Lower lobe of right lung (tissue), 2 donors: ENCODE measurements around the gene COL2A1. TPM values are rescaled to one million over a fixed set of nuclear protein-coding genes. Genes with fewer than 3 reads are reported as not detected.

Experiments used
- ATAC-seq, 2 donors: fragments of 200-7000 bp; cut with Tn5 transposase; one replicate each; pipeline ENCODE4 v1.9.1; 2020 to 2022; ENCODE audit warnings: mild to moderate bottlenecking in 2 of 2, moderate library complexity in 2 of 2
- DNase-seq: peaks from one replicate; pipeline ENCODE4 v3.0.0-alpha.2; 2020
- H3K27ac ChIP-seq: fragments of 200-600 bp; one replicate; pipeline ENCODE4 v1.8.0; 2022
- H3K27me3 ChIP-seq: fragments of 200-600 bp; one replicate; pipeline ENCODE4 v1.8.0; 2022; ENCODE audit warnings: low read depth
- H3K36me3 ChIP-seq: fragments of 200-600 bp; one replicate; pipeline ENCODE4 v1.8.0; 2022; ENCODE audit warnings: mild to moderate bottlenecking
- H3K4me1 ChIP-seq: fragments of 200-600 bp; one replicate; pipeline ENCODE4 v1.8.0; 2022
- H3K4me3 ChIP-seq: fragments of 200-600 bp; one replicate; pipeline ENCODE4 v1.8.0; 2022; ENCODE audit warnings: mild to moderate bottlenecking
- H3K9me3 ChIP-seq: fragments of 200-600 bp; one replicate; pipeline ENCODE4 v1.8.0; 2022
- intact Hi-C: fragments of 100-400 bp; cut with DNase I; formaldehyde crosslinking; loops from one replicate; pipeline ENCODE4 v1.11.0; 2022
- total RNA-seq: library from RNA; stranded (reverse); fragmentation: NEBNext Ultra II Directional; extraction: Animal tissue kit (Norgen Biotek cat#: 25700); gene quantifications from one replicate; pipeline ENCODE4 v1.2.1, GENCODE V29; 2021
- TF ChIP-seq, protein P1 (sequence below): fragments of 200-600 bp; IDR thresholded peaks from one replicate; pipeline ENCODE4 v1.8.0; 2022; ENCODE audit warnings: antibody characterized with exemption, mild to moderate bottlenecking
- donor health status: DM: no; HTN: yes; CAD: no; lungs with severe emphysema.

The COL2A1 gene
- total RNA-seq, 1 donor from 2014 or later = not detected

DNA sequence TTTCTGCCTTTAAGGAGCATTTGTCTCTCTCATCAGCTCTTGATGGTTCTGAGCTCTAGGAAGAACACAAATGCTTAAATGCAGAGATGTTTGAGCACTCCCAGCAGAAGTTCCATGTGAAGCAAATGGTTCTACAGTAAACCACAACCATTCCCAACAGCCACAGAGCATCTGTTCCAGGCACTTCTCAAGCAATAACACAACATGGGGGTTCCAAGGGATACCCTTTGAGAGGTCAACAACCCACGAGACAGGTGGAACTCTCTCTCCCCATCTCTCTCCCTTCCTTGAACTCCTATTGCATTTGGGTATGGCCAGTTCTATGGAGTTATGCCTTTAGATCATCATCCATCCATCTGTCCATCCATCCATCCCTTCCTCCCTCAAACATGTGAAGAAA, 5.2 kb upstream of the COL2A1 start:
- Histone ChIP-seq H3K4me3 (no peak overlapping the region), H3K4me1 (peaks cover 7% of the 10 kb centered on the region), H3K27ac (no peak overlapping the region), H3K36me3 (no peaks in the 10 kb centered on the region), H3K27me3 (peaks cover 36% of the 10 kb centered on the region), H3K9me3 (no peaks in the 10 kb centered on the region)
- ATAC-seq (no peak), DNase-seq (no peak)
- TF ChIP-seq, protein P1, sequence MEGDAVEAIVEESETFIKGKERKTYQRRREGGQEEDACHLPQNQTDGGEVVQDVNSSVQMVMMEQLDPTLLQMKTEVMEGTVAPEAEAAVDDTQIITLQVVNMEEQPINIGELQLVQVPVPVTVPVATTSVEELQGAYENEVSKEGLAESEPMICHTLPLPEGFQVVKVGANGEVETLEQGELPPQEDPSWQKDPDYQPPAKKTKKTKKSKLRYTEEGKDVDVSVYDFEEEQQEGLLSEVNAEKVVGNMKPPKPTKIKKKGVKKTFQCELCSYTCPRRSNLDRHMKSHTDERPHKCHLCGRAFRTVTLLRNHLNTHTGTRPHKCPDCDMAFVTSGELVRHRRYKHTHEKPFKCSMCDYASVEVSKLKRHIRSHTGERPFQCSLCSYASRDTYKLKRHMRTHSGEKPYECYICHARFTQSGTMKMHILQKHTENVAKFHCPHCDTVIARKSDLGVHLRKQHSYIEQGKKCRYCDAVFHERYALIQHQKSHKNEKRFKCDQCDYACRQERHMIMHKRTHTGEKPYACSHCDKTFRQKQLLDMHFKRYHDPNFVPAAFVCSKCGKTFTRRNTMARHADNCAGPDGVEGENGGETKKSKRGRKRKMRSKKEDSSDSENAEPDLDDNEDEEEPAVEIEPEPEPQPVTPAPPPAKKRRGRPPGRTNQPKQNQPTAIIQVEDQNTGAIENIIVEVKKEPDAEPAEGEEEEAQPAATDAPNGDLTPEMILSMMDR = no peak
- intact Hi-C loops = no loop called here

DNA sequence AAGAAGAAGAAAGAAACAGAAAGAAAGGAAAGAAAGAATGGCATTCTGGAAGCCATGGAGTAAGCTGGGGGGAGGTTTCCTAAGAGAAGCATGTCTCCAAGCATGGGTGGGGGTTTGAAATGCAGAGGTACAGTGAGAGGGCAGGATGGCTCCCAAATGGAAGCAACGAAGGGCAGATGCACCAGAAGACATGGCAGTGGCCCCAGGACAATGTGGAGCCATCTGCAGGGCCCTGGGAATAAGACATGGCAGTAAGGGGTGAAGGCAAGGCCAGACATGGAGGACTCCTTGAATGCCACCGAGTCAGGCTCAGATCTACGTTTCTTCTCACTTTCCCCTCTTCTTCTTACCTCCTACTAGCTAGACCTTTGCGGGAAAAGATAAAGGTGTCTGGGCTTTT, 4.7 kb upstream of the COL2A1 start:
- H3K4me1 ChIP-seq = peaks cover 12% of the 10 kb centered on the region
- peaks cover 41% of the 10 kb centered on the region for H3K27me3 ChIP-seq
- H3K4me3 ChIP-seq = no peak overlapping the region
- H3K27ac ChIP-seq = no peak overlapping the region
- TF ChIP-seq, protein P1 = no peak
- H3K9me3 ChIP-seq = no peaks in the 10 kb centered on the region
- no peak for DNase-seq
- no peaks in the 10 kb centered on the region for H3K36me3 ChIP-seq
- intact Hi-C loops = no loop called here
- ATAC-seq = no peak

DNA sequence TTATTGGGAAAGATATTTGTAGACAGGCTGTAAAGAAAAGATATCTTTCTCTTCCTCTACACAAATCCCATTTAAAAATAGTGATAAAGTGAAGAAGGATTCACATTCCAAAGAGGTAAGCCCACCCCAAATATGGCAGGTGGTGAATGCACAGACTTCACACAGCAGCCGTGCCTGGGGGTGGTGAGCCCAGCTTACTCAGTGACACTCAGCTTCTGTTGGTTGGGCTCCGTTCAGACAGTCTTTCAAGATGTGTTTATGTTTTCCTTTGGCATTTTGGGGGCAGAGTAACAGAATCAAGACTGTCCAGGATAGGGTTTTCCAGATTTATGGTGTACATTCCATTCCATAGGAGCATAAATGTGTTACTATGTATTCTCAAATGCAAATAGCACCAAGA, 4.1 kb upstream of the COL2A1 start:
- TF ChIP-seq, protein P1 = no peak
- intact Hi-C loops = no loop called here
- H3K27me3 ChIP-seq = peaks cover 47% of the 10 kb centered on the region

DNA sequence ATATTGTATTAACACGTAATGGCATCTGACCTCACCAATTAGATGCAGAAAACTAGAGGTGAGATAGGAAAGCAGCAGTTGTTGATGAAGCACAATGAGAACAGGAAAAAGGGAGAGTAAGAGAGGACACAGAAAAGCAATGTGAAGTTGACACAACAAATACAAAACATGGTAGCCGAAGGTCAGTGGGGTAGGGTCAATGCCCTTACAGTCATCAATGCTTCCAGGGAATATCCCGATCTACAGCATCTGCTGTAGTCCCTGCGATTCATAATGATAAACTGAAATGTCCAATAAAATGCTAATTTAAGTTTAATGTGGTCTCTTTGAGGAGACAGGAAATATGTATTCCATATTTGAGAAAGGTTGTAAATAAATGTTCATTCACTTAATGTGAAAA, 2.9 kb upstream of the COL2A1 start:
- Histone ChIP-seq H3K4me3 (no peak overlapping the region), H3K27ac (no peak overlapping the region), H3K9me3 (no peaks in the 10 kb centered on the region), H3K36me3 (no peaks in the 10 kb centered on the region), H3K4me1 (peaks cover 27% of the 10 kb centered on the region), H3K27me3 (peaks cover 58% of the 10 kb centered on the region)
- intact Hi-C loops = no loop called here
- ATAC-seq = no peak
- TF ChIP-seq, protein P1 = no peak
- DNase-seq = no peak

More for the DNA sequence above, 4.1 kb upstream of the COL2A1 start:
- Histone ChIP-seq H3K4me3 (no peak overlapping the region), H3K36me3 (no peaks in the 10 kb centered on the region), H3K9me3 (no peaks in the 10 kb centered on the region), H3K27ac (no peak overlapping the region), H3K4me1 (peaks cover 18% of the 10 kb centered on the region)
- no peak for DNase-seq
- ATAC-seq = no peak

DNA sequence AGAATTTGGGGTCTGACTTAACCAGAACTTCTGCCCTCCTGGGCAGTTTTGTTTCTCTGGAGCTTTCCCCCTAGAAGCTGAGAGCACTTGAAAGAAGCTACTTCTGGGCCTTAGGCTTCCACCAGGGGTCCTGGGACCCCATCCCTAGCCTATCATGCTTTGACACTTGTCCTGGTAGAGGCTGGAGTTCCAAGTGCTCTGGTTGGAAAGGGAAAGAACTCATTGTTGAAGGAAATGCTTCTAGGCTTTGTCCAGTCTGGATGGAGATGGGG, 1.4 kb upstream of the COL2A1 start:
- H3K36me3 ChIP-seq = no peaks in the 10 kb centered on the region
- no peak overlapping the region for H3K4me3 ChIP-seq
- intact Hi-C loops = no loop called here
- TF ChIP-seq, protein P1 = no peak
- H3K4me1 ChIP-seq = peaks cover 42% of the 10 kb centered on the region
- H3K27ac ChIP-seq = no peak overlapping the region
- H3K9me3 ChIP-seq = no peaks in the 10 kb centered on the region
- H3K27me3 ChIP-seq = peaks cover 66% of the 10 kb centered on the region
- DNase-seq = no peak
- no peak for ATAC-seq
